ENCODE measurements around the gene PIRT.
"Not testable (repeated sequence)": the region's sequence is repeated elsewhere in the genome, so short reads cannot be mapped to it uniquely, and the experiment has no call there.

Gene PIRT

DNA sequence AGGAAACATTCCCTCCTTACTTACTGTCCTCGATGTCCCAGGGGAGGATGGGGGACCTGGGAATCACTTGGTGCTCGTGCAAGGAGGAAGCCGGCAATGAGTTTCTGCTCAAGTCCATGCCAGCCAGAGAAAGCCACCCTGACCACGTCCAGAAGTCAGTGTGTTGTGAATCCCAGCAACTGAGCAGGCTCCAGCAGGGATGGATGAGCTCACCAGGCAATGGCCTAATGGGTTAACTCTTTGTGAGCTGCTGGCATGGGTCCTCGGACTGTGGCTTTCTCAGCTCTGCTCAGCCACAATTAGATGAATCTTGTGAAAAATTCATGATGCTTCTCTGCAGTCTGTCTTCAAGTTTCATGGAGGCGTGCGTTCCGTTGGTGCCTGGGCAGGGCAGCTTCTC, at the start of gene PIRT:
Gene PIRT (minus strand): TSS at position 167 of the 400 bp plus-strand sequence. CDS start 12,442 bp downstream, outside the sequence.
- DNase-seq: no peak

DNA sequence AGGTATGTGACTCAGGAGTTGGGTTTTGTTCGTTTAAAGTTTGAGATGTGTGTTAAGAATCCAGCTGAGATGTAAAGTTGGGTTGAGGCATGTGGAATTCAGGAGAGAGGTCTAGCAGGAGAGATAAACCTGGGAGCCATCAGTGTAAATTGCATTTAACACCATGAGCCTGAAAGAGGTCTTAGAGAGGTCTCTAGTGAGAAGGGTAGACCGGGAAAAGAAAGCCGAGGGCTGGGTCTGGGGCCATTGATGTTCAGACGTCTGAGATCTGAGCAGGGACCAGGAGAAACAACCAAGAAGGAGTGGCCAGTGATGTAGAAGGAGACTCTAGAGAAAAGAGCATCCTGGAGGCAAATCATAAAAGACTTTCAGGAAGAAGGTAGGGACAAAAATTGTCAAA, 44.1 kb upstream of the PIRT start:
- no peak for DNase-seq

DNA sequence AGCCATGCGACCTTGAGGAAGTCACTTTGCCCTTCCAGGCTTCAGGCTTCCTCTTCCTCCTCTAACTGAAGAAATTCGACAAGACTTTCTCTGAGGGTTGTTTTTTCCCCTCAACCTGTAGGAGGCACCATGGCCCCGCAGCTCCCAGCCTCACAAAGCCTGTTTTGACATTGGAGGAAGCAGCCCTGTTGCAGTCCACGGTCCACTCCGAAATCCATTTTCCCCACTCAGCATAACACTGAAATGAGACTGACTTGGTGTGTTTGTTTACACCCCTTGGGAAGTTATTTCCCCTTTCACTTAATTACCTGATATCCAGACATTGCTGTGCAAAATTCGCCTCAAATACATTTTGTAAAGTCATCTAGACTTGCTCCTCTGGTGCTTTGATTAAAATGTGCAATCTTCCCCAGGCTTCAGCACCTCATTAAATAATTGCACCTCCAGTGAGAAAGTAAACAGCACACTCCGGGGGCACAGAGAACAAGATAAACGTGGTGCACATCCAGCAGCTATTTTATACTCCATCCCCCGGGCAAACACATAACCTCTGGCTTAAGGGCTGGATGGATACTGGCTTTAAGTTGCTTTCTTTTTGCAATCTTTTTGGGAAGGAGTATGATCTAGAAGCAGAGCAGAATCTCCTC, 41.4 kb upstream of the PIRT start:
- no peak for DNase-seq

DNA sequence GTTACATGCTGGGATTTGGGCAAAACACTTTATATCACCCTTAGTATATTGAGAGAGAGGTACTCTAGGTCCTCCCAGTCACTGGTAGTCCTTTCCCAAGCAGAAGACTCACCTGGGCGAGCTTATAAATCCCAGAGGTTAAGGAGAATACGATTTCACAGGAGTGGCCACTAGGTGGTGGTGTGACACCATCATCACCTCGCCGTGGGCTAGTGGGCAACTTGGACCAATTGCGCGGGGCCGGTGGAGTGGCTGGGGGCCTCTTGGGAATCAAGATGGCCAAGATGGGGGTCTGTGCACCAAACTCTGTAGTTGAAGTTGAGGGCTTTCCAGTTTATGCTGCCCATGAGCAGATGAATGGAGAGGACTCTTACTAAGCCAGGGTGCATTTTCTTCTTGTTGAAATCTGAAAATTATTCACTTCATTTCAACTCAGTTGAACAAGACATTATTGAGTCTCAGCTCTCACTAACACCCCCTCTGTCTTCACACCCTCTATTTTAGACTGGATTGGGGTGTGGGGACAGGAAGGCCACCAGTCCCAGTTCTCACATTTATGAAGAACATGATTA, 38.2 kb upstream of the PIRT start:
- no peak for DNase-seq

DNA sequence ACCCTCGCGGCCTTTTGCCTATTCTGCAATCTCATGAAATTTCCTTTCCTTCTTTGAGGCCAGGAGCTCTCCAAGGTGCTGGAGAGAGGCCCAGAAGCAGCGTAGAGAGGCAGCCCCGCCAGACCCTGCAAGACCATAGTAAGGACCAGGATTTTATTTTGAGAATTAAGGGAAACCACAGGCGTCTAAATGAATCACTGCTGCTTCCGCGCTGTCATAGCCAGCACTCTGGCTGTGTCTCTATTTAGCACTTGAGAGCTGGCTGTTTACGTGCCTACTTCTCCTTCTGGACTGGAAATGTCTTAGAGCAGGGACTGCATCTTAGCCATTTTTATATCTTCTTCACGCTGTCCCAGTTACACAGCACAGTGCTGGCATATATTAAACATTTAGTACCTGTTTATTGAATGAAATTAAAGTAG, 37.6 kb upstream of the PIRT start:
- no peak for DNase-seq

GRCh38 chr17:10871914-10872313, 34.0 kb upstream of the PIRT start:
- DNase-seq: no peak

DNA sequence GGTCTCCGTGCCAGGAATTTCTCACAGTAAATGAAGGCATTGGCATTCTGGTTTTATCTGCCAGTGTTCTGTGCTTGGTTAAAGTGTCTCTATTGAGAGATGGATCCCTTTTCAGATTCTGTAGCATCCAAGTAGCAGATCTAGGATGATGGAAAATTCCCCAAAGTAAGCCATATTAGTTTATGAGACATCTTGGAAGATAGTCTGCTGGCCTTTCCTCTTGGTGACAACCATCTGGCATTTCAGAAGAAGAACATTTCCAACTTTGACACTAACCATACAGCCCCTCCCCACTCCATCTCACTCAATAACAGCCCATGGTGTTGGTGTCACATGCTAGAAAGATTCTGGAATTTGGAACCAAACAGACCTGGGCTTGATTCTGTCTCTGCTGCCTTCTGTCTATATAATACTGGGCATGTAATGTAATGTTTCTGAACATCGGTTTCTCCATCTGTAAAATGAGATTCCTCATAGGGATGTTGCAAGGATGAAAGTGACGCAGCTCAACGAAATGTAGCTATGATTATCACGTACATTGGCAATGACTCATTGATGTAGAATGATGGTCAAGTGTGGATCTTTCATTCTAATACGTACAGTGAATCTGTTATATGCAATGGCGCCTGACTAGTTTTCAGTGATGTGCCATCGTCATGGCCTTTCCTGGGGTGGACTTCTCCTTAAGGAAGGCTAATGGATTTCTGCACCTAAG, 32.6 kb upstream of the PIRT start:
- DNase-seq: no peak

DNA sequence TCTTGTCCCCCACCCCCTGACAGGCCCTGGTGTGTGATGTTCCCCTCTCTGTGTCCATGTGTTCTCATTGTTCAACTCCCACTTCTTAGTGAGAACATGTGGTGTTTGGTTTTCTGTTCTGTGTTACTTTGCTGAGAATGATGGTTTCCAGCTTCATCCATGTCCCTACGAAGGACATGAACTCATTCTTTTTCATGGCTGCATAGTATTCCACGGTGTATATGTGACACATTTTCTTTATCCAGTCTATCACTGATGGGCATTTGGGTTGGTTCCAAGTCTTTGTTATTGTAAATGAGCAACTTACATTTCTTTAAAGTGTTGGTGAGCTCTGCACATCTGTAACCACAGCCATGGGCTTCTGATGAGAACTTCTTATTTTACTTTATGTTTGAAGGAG, 30.9 kb upstream of the PIRT start:
- not testable (repeated sequence) for DNase-seq

- no peak for DNase-seq
These were observed 21.2 kb upstream of the PIRT start for GRCh38 chr17:10859051-10859450.

DNA sequence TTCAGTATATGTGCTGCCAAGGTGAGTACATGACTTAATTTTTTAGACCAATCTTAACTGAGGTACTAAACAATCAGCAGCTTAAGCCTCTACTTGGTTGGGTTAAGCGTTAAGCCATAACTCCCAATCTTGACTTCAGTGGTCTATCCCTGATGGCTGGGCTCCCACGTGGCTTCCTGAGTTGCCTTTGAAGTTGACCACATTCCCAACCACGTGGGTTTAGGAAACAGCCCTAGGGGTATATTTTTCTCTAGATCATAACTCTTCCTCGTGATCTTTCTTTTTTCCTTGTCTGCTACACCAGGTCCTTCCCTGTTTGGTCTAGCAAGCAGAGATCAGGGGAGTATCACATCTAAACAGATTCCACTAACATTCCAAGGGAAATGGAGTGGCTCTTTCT, 20.1 kb upstream of the PIRT start:
- DNase-seq: no peak

GRCh38 chr17:10846636-10847035, 8.7 kb upstream of the PIRT start:
- DNase-seq: not testable (repeated sequence)

DNA sequence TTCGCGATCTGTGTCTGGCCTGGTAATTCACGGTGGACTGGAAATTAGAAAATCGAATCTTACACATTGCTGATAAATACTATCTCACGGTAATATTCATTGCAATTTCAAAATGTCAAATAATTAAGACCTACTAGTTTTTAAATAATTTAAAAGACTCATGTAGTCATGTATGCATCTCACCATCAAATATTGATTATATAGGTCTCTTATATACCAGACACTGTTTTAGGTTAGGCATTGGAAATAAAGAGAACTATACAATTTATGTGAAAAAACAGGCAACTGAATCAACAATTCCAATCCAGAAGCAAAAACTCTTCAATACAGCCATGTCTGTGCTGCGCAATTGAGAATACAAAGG, 7.5 kb upstream of the PIRT start:
- DNase-seq: no peak

DNA sequence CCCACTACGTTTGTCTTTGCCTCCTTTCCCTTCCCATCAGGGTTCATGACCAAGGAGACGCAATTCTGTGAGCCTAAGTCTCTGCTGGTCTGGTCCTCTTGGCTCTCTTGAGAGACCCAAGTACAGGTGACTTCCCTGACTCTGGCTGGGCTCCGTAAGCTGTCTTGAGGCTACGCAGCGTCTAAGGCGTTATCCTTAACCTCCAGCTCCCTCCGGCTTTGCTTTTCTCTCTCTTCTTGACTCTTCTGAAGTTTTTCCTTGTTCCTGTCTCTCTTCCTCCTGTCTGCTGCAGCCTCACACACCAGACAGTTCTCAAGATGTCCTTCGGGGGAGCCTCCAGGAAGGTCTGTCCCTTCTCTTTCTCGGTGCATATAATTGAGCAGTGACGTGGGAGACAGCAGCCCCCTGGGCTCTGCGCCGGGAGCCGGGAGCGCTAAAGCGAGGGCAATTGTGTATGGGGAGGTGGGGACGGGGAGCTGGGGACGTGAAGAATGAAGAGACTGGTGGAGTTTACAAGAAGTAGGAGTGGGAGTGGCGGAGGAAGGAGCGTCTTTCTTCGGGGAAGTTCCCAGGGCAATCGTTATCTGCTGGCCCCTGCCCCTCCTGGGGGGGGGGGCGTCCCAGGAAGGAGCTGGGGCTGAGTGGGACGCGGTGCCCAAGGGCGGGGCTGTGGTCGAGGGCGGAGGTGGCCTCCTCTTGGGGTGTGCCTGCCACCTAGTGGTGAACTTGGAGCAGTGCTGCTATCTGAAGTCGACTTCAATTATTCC, 6.9 kb upstream of the PIRT start:
- DNase-seq: no peak

DNA sequence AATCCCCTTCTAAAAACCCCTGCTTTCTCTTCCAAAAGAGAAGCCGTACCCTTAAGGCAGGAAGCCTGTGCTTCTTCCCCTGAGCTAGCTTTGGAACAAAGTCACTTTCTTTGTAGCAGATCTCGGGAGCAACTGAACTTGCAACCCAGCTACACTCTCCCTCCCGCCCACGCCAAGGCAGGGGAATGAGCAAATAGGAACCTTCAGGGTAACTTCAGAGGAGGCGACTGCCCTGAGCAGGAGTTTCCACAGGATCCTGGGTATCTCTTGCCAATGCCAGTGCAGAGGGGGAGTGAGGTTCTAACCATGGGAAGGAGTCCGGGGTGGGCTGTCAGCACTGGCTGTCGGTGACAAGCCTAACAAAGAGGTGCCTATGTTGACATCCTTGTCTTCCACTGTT, 5.9 kb upstream of the PIRT start:
- no peak for DNase-seq

GRCh38 chr17:10842658-10843057, 4.8 kb upstream of the PIRT start:
- no peak for DNase-seq

GRCh38 chr17:10838682-10839081, 795 bp upstream of the PIRT start:
- DNase-seq: no peak

DNA sequence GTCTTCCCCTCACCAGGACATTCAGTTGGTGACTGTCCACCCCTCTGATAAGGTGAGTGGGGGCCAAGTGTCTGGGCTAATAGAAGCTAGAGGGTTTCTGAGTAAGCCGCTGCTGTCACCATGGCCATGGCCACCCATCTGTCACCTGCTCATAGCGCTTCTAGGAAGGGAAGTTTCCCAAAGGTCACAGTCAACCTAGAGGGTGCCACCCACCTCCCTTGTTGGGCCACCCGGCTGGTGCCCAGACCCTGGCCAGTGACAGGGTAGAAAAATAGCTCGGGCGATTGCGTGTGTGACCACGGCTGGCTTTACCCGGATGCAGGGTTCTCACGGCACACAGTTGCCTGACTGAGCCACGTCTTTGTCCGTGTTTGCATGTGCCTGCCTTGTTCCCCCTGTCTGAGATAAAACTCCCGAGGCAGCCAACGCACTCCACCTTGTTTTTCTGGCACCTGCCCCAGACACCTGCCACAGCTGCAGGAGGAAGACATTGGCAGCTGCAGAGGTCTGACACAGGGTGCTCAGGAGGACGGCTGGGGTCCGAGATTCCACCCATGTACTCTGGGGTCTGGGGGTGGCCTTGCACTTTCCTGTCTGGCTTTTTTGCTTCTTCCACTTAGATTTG, 809 bp downstream of the PIRT start:
- no peak for DNase-seq

DNA sequence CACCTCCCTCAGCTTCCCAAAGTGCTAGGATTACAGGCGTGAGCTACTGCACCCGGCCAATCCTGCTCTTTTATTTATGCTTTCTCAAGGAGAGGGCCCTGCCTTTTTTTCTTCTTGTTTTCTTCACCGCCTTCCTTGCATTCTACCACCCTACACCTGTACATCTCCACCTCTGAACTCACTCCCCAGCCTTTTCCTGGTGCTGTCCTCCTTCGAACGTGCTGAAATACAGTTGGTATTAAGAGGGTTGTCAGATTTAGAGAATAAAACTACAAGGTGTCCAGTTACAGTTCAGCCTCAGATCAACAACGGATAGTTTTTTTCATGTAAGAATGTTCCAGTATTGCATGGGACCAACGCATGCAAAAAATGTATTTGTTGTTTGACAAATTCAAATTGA, 1.7 kb downstream of the PIRT start:
- no peak for DNase-seq

- DNase-seq: no peak
These were observed 6.2 kb downstream of the PIRT start for GRCh38 chr17:10831696-10832095.

- DNase-seq: no peak
These were observed 9.9 kb downstream of the PIRT start for GRCh38 chr17:10827898-10828552.

DNA sequence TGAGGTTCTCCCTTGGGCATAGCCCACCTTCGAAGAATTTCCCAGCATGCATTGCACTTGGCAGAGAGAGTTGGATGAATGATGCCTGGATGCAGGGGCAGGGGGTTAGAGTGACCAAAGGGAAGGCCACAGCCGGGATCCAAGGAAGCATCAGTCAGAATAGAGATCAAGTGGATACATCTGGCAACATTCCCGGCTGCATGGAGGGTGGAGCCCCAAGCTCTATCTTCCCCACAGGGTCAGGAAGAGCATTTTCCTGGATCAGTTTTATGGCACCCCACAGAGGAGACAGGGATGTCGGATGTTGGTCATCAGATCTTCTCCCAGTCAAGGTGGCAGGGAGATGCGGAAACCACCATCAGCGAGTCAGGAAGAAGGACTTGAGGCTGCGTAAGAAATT, 13.0 kb downstream of the PIRT start:
- no peak for DNase-seq

- DNase-seq: no peak
These were observed 16.1 kb downstream of the PIRT start for GRCh38 chr17:10821770-10822169.

GRCh38 chr17:10821054-10821453, 16.8 kb downstream of the PIRT start:
- no peak for DNase-seq
